ENCODE data around the gene ZKSCAN4.
A peak's percentile ranks its signal among the peaks of the same experiment; 100 is the strongest.

The ZKSCAN4 gene

GRCh38 chr6:28248916-28249315 lies 3.2 kb downstream of the ZKSCAN4 start:
- no peak for DNase-seq

- DNase-seq: no peak
Observed at GRCh38 chr6:28245206-28245941, 6.7 kb downstream of the ZKSCAN4 start.

- DNase-seq: no peak
Observed at GRCh38 chr6:28243946-28244345, 8.1 kb downstream of the ZKSCAN4 start.

GRCh38 chr6:28240471-28240870 lies 11.6 kb downstream of the ZKSCAN4 start:
- no peak for DNase-seq

GRCh38 chr6:28239636-28240035 lies 12.4 kb downstream of the ZKSCAN4 start:
- DNase-seq: no peak

GRCh38 chr6:28235912-28236452 lies 16.1 kb downstream of the ZKSCAN4 start:
- DNase-seq: no peak

GRCh38 chr6:28232785-28233184 lies 19.3 kb downstream of the ZKSCAN4 start:
- no peak for DNase-seq

- no peak for DNase-seq
Observed at GRCh38 chr6:28226460-28226859, 25.6 kb downstream of the ZKSCAN4 start.

GRCh38 chr6:28225056-28225834 lies 26.8 kb downstream of the ZKSCAN4 start, which contains the start of gene ZSCAN9:
ZSCAN9 (plus strand) TSS chr6:28225275; CDS start chr6:28227085, 1,810 bp downstream.
- DNase-seq: peak; percentile 87 to 94

GRCh38 chr6:28224131-28225055 lies 27.7 kb downstream of the ZKSCAN4 start:
- no peak for DNase-seq

- DNase-seq: peak; percentile 60 to 65
Observed at GRCh38 chr6:28220257-28221133, 31.6 kb downstream of the ZKSCAN4 start.

GRCh38 chr6:28218312-28219248 lies 33.5 kb downstream of the ZKSCAN4 start:
- peak; percentile 39 to 76 for DNase-seq

GRCh38 chr6:28217890-28218289 lies 34.2 kb downstream of the ZKSCAN4 start:
- DNase-seq: no peak

GRCh38 chr6:28215425-28215824 lies 36.6 kb downstream of the ZKSCAN4 start:
- peak; percentile 20 to 65 for DNase-seq

- no peak for DNase-seq
Observed at GRCh38 chr6:28213213-28213523, 38.9 kb downstream of the ZKSCAN4 start.

- DNase-seq: peak; percentile 67 to 77
Observed at GRCh38 chr6:28212510-28213212, 39.4 kb downstream of the ZKSCAN4 start.

- no peak for DNase-seq
Observed at GRCh38 chr6:28211840-28212509, 40.1 kb downstream of the ZKSCAN4 start.

GRCh38 chr6:28209753-28210535 lies 42.1 kb downstream of the ZKSCAN4 start:
- DNase-seq: no peak

All from NCI-H526 (cell line).